ENCODE data around the gene GATD1. TPM values are rescaled to one million over a fixed set of nuclear protein-coding genes. Genes with fewer than 3 reads are reported as not detected.

Gene GATD1
- total and polyA plus RNA-seq, 9 of the 15 experiments (the other 6 are each of a cell fraction or from before 2014, with no cell fraction given) = 2.8 to 144 (median 36.9) TPM

DNA sequence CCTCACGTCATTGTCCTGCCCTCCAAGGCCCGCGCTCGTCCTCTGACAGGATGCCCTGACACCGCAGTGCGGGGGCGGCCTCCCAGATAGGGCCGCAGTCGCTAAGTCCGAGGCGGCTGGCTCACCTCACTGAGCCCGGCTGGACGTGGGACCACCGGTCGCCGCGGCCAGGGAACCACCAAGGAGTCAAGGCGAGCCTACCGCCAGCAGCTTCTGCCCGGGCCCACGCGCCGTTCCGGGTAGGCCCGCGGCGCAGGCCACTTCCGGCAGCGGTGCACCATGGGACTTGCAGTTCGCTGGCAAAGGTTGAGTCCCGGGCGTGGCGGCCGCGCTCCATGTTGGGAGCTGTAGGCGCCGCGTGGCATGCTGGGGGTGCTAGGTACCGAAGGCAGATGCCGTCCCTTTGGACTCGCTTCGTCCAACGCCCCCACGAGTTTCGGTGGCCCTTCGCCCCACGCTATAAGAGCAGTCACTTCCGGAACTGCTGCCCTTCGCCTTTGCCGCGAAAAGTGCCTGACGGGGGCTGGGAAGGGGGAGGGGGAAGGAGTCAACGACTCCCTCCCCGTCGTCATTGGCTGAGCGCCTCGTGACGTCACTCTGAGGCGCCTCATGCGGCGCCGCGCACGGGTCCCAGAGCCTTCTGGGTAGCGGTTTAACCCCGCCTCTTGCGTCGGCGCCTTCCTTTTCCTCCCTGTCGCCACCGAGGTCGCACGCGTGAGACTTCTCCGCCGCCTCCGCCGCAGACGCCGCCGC is 32.2 kb upstream of the GATD1 start, which contains the start of gene RPLP2 (continued):
- TF ChIP-seq, protein P1, sequence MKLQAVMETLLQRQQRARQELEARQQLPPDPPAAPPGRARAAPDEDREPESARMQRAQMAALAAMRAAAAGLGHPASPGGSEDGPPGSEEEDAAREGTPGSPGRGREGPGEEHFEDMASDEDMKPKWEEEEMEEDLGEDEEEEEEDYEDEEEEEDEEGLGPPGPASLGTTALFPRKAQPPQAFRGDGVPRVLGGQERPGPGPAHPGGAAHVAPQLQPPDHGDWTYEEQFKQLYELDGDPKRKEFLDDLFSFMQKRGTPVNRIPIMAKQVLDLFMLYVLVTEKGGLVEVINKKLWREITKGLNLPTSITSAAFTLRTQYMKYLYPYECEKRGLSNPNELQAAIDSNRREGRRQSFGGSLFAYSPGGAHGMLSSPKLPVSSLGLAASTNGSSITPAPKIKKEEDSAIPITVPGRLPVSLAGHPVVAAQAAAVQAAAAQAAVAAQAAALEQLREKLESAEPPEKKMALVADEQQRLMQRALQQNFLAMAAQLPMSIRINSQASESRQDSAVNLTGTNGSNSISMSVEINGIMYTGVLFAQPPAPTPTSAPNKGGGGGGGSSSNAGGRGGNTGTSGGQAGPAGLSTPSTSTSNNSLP (IDR thresholded peaks at IDR 0.05; ENCODE audit: borderline replicate concordance, low read depth, low read length) = no peak
- TF ChIP-seq ETV6 (IDR thresholded peaks at IDR 0.05; ENCODE audit: borderline replicate concordance in 1 of 2, low read depth in 2 of 2, low read length in 1 of 2) (no peak), ETV6 (CRISPR knock-in tag; IDR thresholded peaks at IDR 0.05; ENCODE audit: borderline replicate concordance) (no peak), ZNF133 (CRISPR knock-in tag; IDR thresholded peaks at IDR 0.05) (no peak), PHF21A (IDR thresholded peaks at IDR 0.05; ENCODE audit: borderline replicate concordance, low read depth) (no peak), ZFP30 (CRISPR knock-in tag; IDR thresholded peaks at IDR 0.05; ENCODE audit: borderline replicate concordance) (no peak), KAT2B (IDR thresholded peaks at IDR 0.05; ENCODE audit: low read depth, low read length) (no peak), RBBP5 (IDR thresholded peaks at IDR 0.05; ENCODE audit: borderline replicate concordance, insufficient read depth, low read length, poor library complexity, severe bottlenecking) (peak; percentile 72), SRSF1 (IDR thresholded peaks at IDR 0.05; ENCODE audit: low read depth, low read length) (no peak; the same call in 1 of the 2 replicates), POLR2AphosphoS5 (IDR thresholded peaks at IDR 0.05; ENCODE audit: control insufficient read depth, insufficient read depth, low read depth, low read length) (peak; percentile 95), PHB (CRISPR knock-in tag; IDR thresholded peaks at IDR 0.05) (no peak), TRIM28 (IDR thresholded peaks at IDR 0.05) (0 out of 2 replicates have a peak, but pooled peaks have one; percentile 20), POLR2B (IDR thresholded peaks at IDR 0.05; ENCODE audit: low read depth, partially characterized antibody) (peak; percentile 87), NR2C2 (CRISPR knock-in tag; IDR thresholded peaks at IDR 0.05) (peak; percentile 88; the same call in 1 of the 2 replicates), NR2C2 (tag; IDR thresholded peaks at IDR 0.05) (peak; percentile 97)
- TF ChIP-seq, protein P2, sequence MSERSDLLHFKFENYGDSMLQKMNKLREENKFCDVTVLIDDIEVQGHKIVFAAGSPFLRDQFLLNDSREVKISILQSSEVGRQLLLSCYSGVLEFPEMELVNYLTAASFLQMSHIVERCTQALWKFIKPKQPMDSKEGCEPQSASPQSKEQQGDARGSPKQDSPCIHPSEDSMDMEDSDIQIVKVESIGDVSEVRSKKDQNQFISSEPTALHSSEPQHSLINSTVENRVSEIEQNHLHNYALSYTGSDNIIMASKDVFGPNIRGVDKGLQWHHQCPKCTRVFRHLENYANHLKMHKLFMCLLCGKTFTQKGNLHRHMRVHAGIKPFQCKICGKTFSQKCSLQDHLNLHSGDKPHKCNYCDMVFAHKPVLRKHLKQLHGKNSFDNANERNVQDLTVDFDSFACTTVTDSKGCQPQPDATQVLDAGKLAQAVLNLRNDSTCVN (CRISPR knock-in tag; IDR thresholded peaks at IDR 0.05) = no peak
- TF ChIP-seq, protein P3, sequence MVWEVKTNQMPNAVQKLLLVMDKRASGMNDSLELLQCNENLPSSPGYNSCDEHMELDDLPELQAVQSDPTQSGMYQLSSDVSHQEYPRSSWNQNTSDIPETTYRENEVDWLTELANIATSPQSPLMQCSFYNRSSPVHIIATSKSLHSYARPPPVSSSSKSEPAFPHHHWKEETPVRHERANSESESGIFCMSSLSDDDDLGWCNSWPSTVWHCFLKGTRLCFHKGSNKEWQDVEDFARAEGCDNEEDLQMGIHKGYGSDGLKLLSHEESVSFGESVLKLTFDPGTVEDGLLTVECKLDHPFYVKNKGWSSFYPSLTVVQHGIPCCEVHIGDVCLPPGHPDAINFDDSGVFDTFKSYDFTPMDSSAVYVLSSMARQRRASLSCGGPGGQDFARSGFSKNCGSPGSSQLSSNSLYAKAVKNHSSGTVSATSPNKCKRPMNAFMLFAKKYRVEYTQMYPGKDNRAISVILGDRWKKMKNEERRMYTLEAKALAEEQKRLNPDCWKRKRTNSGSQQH (CRISPR knock-in tag; IDR thresholded peaks at IDR 0.05) = peak; percentile 89; the same call in 1 of the 2 replicates
- TF ChIP-seq, protein P4, sequence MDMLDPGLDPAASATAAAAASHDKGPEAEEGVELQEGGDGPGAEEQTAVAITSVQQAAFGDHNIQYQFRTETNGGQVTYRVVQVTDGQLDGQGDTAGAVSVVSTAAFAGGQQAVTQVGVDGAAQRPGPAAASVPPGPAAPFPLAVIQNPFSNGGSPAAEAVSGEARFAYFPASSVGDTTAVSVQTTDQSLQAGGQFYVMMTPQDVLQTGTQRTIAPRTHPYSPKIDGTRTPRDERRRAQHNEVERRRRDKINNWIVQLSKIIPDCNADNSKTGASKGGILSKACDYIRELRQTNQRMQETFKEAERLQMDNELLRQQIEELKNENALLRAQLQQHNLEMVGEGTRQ (CRISPR knock-in tag; IDR thresholded peaks at IDR 0.05) = no peak

All from K562 (cell line).